GM19025 (cell line): ENCODE results near the gene ATXN7L2.

Experiments
- ATAC-seq: cut with Tn5 transposase; IDR thresholded peaks from one replicate; pipeline ENCODE4 v1.9.1; 2021; ENCODE audit warnings: mild to moderate bottlenecking, low read depth, moderate library complexity; ENCODE audit not compliant: unreplicated experiment

ATXN7L2 gene

GRCh38 chr1:109522026-109522425 is 38.3 kb downstream of the ATXN7L2 start:
- no peak for ATAC-seq

- no peak for ATAC-seq
These were observed 40.0 kb downstream of the ATXN7L2 start for GRCh38 chr1:109523706-109524105.

DNA sequence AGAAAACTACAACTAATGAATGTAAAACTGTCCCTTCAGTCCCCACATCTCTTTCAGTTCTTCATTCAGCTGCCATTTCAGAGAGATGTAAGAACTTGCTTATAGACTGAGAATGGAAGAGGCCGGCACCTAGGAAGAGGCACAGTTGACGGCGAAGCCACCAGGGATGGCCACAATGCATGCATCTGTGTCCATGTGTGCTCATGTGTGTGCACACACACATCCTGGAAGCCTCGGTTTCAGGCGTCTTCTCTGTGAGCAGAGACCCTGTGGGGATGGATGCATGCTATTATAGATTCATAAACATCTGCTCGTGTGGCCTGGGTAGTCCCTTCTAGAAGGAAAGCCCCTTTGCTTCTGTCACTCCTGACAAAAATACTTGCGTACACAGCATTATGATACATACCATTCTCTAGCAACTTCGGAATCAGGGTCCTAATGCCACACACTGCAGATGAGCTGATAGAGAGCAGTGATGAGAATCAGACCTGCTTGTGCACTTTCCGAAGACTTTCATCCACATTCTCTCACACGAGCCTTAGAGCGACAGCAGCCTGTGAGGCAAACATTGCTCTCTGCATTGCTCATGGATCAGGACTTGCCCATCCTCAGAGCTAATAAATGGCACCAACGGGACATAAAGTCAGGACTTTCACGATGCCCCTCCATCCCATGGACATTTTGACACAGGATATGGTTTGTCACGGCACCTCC is 43.5 kb downstream of the ATXN7L2 start:
- peak; percentile 84 for ATAC-seq

DNA sequence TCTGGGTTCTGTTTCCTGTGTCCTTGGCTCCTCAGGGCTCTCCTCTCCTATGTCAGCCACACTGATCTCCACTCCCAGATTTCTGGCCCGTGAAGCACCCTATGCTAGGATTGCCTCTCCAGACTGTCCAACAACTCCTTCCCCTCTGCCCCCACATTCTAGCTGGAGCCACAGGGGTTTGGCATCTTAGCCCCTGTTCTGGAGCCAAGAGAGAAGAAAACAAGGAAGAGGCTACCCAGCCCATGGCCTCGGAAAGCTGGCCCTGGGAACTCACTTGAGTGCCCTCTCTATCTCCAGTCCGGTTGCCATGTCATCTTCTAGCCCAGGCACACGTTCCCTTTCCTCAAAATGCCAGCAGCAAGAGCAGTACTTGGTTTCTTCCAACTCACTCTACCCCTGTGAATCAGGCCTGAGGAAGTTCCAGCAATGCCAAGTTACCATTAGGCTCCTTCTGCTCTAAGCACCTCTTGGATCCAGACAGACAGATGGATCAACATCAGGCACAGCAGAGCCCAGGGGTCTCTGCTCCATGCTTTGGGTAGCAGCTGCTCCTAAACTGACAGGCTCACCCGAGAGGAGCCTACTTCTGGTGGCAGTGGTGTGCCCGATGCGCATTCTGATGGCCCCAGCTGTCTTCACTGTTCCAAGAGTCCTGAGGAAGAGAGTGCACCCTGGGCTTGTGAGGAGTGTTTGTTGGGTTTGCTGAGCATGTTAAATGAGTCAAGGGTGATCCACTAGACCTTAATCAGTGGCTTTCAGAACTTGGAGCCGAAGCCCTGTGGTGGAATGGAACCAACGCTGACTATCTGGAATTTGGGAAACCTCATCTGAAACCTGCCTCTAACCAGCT is 44.4 kb downstream of the ATXN7L2 start:
- no peak for ATAC-seq

DNA sequence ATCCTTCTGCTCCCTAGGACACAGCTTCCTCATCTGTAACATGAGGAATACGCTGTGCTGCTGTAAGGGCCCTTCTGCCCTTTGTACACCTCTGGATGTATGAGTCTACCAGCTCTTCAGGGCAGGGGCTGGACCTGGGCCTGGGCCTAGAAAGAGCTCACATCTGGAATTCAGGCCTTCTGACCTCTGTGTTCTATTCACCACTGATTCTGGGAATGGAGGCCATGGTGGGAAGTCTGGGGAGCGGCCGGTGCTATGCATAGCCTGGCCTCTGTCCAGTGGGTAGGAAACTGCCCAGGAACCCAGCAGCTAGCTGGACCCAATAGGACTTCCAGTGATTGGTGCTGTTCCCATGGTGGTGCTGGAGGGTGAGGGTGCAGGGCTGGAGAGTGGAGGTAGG is 45.0 kb downstream of the ATXN7L2 start:
- no peak for ATAC-seq

- ATAC-seq: no peak
These were observed 46.3 kb downstream of the ATXN7L2 start for GRCh38 chr1:109529881-109530456.

GRCh38 chr1:109530457-109531087 is 46.9 kb downstream of the ATXN7L2 start:
- ATAC-seq: no peak

DNA sequence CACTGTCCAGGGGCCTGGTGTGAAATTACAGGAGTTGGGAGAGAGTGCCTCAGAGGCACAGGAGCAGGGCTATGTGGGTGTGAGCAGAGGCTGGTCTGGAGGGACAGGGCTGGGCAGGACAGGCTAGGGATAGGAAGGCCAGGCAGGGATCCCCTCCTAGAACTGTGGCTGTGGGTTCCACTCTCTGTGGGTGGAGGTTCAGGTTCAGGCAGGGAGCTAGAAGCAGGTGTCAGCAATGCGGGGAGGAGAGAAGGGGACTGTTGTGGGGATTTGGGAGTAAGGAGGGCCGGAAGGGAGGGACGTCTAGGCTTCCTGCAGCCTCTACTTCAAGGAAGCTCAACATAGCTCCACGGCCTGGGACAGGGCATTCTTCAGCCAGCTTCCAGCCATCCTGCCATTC is 47.7 kb downstream of the ATXN7L2 start:
- no peak for ATAC-seq

DNA sequence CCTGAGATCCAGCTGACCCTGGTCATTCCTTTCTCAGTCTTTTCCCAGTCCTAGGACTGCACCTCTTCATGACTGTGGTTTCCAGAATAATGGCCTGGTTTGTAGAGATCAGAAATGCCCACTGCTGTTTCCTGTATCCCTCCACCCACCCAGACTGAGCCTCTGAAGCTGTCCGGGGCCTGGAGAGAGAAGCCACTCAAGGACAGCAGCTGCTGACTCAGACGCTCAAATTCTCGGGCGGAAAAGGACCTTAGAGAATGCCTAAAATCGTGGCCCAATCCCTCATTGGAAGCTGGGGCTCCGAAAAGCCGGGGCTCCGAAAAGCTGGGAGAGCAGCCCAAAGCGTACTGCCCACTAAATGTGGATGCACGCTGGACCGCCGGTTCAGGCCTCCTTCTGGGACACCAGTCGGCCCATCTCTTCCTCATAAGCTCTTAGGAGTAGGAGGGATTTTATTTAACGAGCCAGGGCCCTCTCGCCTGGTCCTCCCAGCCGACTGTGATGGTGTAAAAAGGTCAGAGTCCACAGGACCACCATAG is 48.2 kb downstream of the ATXN7L2 start:
- ATAC-seq: no peak

- peak; percentile 56 for ATAC-seq
These were observed 48.8 kb downstream of the ATXN7L2 start for GRCh38 chr1:109532365-109533136.

DNA sequence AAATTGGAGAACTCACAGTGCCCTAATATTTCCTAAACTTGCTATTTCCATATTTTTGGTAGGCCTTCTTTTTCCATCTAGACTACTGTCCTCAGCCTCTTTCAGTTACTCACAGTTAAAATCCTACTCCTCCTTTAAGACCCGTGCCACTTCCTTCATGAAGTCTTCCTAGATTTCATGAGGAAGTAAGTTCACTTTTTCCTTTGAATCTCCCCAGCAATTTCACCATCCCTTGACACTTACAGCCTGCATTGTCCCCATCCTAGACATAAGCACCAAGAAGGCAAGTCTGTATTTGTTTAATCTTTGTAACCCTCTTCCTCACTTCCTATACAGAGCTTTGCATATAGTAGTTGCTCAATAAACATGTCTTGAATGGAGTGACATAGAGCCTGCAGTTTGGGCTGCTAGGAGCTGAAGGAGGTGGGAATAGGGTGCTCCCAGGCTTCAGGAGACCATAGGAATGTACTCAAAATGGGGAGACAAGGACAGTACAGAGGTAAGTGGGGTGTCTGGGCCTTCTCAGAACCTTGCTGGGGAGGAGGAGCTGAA is 50.7 kb downstream of the ATXN7L2 start:
- no peak for ATAC-seq

DNA sequence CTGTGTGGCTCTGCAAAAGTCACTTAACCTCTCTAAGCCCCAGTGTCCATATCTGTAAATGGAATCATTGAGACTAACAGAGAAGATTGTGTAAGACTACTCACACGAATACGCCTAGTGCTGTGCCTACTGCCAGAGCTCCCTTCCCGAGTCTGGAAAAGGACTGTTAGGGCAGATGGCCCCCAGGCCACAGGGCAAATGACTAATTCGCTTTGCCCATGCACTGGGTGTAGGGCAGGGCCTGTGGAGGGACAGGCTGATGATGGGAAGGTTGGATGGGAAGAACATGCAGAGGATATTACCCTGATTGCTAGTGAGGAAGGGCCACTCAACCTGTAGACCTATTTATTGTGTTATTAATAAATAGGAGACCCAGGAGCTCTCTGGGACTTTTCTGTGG is 51.8 kb downstream of the ATXN7L2 start:
- ATAC-seq: no peak

DNA sequence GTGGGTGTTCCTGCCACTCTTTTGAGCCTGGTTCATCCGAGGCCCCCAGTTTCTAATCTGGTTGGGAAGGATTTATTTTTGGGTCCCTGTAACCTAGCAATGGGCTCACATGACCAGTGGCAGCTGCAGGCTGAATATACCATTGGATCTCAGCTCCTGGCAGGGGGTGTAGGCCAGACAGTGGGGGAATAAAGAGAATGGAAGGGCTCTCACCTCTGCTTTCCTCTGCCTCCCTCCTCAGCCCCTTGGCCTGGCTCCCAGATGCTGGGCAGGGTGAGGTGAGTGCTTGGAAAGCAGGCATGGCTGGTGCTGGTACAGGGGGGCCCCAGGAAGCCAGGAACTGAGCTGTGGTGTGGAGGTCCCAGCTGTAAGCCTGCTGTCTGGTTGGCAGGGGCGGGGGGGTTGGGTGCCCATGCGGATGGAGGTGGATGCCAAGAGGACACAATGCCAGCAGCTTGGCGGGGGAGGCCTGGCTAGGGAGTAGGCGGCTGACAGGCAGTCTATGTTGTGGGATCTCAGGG is 52.3 kb downstream of the ATXN7L2 start:
- ATAC-seq: no peak

DNA sequence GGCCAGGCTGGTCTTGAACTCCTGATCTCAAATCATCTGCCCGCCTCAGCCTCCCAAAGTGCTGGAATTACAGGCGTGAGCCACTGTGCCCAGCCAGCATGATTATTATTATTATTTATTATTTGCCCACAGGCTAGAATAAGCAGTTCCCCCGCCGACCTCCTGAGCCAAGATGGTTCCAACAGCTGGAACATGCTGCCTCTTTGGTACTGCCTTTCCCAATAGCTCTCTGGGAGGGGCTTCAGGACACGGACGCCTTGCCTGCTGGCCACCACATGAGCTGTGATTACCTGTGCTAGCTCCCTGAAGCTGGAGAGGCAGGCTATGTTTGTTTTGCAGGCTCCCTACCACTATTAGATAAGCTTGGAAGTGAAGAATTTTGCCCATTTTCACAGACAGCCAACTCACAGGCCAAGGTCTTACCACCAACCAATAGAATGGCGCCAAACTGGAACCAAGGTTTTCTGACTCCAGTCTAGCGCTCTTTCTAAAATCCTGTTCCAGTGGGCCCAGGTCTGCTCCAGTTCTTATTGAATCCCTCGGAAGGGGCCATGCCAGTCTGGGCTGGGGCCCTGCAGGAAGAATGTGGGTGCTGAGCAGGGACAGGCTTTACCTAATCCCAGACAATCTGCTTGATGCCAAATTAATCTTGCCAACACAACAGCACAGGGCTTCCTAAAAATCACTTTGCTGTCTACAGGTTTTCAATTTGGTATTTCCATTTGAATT is 53.9 kb downstream of the ATXN7L2 start:
- ATAC-seq: no peak

GRCh38 chr1:109538827-109539555 is 55.3 kb downstream of the ATXN7L2 start:
- ATAC-seq: no peak

DNA sequence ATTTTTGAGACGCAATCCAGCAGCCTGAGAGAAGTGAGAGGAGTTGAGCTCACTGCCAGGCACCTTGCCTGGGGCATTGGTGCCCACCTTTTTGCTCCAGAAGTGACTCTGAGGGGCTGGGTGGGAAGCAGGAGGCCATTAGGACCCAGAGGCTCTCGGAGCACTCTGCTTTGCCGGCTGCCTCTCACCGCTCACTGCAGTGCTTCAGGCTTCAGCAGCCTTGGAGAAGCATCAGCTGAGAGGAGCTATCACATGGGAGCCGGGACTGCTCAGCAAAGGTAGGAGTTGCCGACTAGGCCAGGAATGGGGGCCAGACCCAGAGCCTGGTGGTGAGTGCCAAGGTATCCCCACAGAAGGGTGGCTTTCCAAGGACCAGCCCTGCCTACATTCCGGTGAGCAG is 56.0 kb downstream of the ATXN7L2 start, which contains the start of gene GPR61:
TSS of gene GPR61 (plus strand) at position 197 of the 400 bp plus-strand sequence. CDS start 3,151 bp downstream, outside the sequence.
- ATAC-seq: no peak

DNA sequence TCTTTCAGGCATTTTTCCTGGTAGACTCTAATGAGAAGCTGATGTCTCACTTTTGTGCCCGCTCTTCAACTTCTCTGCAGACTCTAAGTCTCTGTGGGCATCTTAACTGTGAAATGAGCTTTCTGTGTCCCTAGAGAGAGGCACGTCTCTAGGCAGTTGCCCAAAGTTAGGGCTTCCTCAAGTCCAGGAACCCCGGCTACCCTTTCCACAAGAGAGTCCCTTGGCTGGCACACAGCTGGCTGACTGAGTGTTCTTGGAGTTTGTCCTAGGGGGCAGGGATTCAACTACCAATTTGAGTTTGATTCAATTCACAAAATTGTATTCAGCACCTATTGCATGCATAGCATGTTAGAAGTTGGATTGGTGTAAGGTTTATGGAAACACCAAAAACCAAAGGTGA is 57.4 kb downstream of the ATXN7L2 start:
- no peak for ATAC-seq
